HG02763 (cell line): Measurements from ENCODE around the gene NTRK2.
"Not testable (repeated sequence)": the region's sequence is repeated elsewhere in the genome, so short reads cannot be mapped to it uniquely, and the experiment has no call there.

Experiments used
- ATAC-seq: cut with Tn5 transposase; IDR thresholded peaks from one replicate; pipeline ENCODE4 v1.9.1; 2021; ENCODE audit warnings: mild to moderate bottlenecking, moderate library complexity; ENCODE audit not compliant: unreplicated experiment

NTRK2 gene

DNA sequence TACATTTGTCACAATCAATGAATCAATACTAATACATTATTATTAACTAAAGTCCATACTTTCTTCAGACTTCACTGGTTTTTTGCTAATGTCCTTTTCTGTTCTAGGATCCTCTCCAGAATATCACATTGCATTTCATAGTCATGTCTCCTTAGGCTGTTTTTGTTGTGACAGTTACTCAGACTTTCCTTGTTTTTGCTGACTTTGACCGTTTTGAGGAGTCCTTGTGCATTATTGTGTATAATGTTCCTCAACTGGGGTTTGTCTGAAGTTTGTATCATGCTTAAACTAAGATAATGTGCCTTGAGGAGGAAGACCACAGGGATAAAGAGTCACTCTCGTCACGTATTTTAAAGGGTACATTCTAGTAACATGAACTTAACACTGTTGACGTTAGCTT, 376.9 kb downstream of the NTRK2 start:
- no peak for ATAC-seq

- ATAC-seq, result no peak
Measured at GRCh38 chr9:85053206-85053786, 383.8 kb downstream of the NTRK2 start.

DNA sequence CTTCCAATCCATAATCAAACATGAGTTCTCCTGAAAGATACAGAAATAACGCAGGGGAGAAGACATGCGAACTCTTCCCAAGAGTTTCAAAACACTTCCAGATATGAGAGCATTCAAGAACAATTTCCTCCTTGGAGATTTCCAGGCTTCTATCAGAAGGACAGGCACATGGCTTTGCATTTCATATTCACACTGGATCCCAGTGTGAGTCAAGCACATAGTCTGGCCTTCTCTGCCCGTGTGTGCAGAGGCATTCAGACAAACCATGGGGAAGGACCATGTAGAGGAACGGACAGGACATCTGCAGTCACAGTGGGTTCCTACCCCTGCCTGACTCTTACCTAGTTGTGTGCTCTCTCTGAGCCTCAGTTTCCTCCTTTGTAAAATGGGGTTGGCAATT, 384.5 kb downstream of the NTRK2 start:
- ATAC-seq, result no peak

DNA sequence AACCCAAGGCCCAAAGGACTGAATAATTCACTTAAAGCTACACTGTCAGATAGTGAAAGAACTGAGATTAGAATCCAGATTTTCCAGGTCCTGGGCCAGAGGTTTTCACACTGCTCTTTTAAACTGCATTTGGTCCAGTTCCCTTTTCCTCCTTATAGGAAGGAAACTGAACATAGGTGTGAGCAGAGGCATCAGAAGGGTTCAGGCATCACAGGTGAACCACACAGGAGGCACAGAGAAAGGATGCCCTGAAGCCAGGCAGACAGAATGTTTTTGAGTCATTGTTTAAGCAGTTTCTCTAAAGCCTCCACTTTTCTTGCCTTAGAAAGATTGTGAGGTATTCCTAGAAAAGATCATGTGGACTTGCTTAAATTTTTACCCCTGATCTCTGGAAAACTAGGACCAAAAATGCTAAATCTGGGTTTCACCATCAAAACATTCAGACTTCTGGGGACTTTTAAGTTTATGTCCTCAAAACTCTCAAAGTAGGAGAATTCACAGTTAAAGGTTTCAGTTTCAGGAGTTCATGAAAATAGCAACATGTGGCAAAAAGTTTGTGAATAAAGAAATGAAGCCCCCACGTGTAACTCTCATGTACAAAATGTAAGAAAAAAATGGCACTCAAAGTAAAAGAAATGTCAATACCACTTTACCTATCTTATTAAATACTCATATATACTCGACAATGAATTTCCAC, 386.1 kb downstream of the NTRK2 start:
- ATAC-seq, result peak; percentile 65

- peak; percentile 66 for ATAC-seq
Measured at GRCh38 chr9:85056203-85056572, 386.7 kb downstream of the NTRK2 start.

GRCh38 chr9:85061969-85062368, 392.4 kb downstream of the NTRK2 start:
- no peak for ATAC-seq

DNA sequence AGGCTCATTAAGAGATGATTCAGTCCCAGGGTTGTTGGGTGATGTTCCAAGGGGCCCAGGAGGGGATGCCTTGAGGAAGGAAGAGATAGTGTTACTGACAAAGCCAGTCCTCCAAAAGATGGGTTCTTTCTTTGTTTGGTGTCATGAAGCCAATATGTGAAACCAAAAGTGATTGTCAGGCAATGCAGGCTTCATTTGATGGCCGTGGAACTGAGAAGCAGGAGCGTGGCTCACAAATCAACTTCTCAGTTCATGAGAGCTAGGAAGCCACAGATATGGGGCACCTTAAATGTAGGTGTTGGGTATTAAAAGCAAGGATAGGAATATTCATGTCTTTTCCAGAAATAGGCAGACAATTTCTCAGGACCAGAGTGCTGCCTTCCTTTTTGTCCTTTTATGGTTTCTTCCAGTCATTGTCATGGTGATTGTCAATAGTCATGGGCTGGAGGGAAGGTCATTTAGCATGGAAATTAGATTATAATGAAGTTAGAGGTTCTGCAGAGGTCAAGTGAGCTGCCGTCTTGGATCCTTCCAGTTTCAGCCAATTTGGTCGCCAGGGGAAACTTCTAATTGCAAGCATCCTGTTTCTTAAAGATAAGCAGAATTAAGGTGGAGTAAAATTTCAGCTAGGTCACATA, 393.0 kb downstream of the NTRK2 start:
- ATAC-seq, result no peak

DNA sequence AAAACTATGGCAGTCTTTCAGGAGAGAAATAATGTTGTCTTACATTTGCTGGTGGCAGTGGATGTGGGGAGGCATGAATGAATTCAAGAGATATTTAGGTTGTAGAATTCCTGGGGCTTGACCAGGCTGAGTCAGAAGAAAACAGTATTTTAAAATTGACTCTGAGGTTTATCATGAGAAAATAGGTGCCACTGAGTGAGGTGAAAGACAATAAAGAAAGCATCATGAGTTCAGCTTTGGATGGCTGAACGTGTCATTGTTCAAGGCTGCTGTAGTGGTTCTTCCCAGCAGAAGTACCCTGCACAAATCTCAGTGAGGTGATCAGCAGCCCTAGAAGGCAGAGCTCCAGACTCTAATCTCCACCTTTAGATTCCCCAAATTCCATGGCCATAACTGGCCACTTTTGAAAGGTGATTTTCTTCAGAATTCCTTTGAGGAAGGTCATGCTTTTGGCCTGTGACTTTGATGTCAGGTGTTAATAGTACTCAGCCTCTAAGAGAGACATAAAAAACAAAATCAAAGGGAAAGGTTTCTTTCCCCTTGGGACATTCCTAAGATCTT, 395.4 kb downstream of the NTRK2 start:
- ATAC-seq, result no peak

GRCh38 chr9:85067792-85068191, 398.3 kb downstream of the NTRK2 start:
- no peak for ATAC-seq

GRCh38 chr9:85069421-85069820, 399.9 kb downstream of the NTRK2 start:
- not testable (repeated sequence) for ATAC-seq
